ENCODE results near the gene IRX3. TPM values are rescaled to one million over a fixed set of nuclear protein-coding genes. Genes with fewer than 3 reads are reported as not detected.

IRX3 gene
- total and polyA plus RNA-seq, 2 experiments from 2014 or later, result 0.90 to 1.6 TPM

DNA sequence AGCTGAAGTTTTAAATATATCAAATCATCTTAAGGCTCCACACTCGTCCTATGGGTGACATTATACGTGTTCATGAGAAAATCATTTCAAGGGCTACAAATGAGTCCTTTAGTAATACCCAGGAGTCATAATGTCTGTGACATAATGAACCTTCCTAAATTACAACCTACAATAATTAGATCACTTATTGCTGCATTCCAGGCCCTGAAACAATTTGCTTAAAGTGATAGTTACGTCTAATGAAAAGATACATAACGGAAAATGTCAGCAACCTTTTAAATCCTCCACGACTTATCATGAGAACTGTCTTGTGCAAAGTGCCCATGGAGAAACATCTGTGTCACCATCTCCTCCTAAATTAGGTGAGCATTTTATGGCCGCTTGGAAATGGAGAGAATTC, 43.4 kb downstream of the IRX3 start:
- H3K36me3 Mint-ChIP-seq (ENCODE audit: low read depth), result peaks cover 3% of the 10 kb centered on the region; the same call in 1 of the 3 replicates
- Histone ChIP-seq H2AFZ (no peak overlapping the region), H3K79me2 (replicated peaks; ENCODE audit: insufficient read depth) (no peaks in the 10 kb centered on the region), H3K9me2 (ENCODE audit: insufficient read depth) (no peaks in the 10 kb centered on the region; the same call in 1 of the 2 replicates), H3K4me3 (no peak overlapping the region), H3K27me3 (ENCODE audit: insufficient read depth) (no peaks in the 10 kb centered on the region), H3F3A (replicated peaks; ENCODE audit: low read depth) (no peaks in the 10 kb centered on the region), H4K20me1 (replicated peaks; ENCODE audit: insufficient read depth) (no peaks in the 10 kb centered on the region), H3K27ac (ENCODE audit: low read depth) (no peak overlapping the region), H3K4me2 (no peak overlapping the region), H3K4me1 (ENCODE audit: insufficient read depth) (no peaks in the 10 kb centered on the region), H3K36me3 (ENCODE audit: insufficient read depth) (no peaks in the 10 kb centered on the region)
- H3K4me1 Mint-ChIP-seq, result peaks cover 9% of the 10 kb centered on the region; the same call in 2 of the 3 replicates
- no peak overlapping the region for H3K4me3 Mint-ChIP-seq
- no peak for ATAC-seq
- H3K27me3 Mint-ChIP-seq (ENCODE audit: insufficient read depth, low read depth, poor library complexity), result peaks cover 2% of the 10 kb centered on the region
- H3K9me3 Mint-ChIP-seq, result peaks cover 7% of the 10 kb centered on the region; the same call in 1 of the 3 replicates
- H3K27ac Mint-ChIP-seq, result no peak overlapping the region
- TF ChIP-seq, protein P1, sequence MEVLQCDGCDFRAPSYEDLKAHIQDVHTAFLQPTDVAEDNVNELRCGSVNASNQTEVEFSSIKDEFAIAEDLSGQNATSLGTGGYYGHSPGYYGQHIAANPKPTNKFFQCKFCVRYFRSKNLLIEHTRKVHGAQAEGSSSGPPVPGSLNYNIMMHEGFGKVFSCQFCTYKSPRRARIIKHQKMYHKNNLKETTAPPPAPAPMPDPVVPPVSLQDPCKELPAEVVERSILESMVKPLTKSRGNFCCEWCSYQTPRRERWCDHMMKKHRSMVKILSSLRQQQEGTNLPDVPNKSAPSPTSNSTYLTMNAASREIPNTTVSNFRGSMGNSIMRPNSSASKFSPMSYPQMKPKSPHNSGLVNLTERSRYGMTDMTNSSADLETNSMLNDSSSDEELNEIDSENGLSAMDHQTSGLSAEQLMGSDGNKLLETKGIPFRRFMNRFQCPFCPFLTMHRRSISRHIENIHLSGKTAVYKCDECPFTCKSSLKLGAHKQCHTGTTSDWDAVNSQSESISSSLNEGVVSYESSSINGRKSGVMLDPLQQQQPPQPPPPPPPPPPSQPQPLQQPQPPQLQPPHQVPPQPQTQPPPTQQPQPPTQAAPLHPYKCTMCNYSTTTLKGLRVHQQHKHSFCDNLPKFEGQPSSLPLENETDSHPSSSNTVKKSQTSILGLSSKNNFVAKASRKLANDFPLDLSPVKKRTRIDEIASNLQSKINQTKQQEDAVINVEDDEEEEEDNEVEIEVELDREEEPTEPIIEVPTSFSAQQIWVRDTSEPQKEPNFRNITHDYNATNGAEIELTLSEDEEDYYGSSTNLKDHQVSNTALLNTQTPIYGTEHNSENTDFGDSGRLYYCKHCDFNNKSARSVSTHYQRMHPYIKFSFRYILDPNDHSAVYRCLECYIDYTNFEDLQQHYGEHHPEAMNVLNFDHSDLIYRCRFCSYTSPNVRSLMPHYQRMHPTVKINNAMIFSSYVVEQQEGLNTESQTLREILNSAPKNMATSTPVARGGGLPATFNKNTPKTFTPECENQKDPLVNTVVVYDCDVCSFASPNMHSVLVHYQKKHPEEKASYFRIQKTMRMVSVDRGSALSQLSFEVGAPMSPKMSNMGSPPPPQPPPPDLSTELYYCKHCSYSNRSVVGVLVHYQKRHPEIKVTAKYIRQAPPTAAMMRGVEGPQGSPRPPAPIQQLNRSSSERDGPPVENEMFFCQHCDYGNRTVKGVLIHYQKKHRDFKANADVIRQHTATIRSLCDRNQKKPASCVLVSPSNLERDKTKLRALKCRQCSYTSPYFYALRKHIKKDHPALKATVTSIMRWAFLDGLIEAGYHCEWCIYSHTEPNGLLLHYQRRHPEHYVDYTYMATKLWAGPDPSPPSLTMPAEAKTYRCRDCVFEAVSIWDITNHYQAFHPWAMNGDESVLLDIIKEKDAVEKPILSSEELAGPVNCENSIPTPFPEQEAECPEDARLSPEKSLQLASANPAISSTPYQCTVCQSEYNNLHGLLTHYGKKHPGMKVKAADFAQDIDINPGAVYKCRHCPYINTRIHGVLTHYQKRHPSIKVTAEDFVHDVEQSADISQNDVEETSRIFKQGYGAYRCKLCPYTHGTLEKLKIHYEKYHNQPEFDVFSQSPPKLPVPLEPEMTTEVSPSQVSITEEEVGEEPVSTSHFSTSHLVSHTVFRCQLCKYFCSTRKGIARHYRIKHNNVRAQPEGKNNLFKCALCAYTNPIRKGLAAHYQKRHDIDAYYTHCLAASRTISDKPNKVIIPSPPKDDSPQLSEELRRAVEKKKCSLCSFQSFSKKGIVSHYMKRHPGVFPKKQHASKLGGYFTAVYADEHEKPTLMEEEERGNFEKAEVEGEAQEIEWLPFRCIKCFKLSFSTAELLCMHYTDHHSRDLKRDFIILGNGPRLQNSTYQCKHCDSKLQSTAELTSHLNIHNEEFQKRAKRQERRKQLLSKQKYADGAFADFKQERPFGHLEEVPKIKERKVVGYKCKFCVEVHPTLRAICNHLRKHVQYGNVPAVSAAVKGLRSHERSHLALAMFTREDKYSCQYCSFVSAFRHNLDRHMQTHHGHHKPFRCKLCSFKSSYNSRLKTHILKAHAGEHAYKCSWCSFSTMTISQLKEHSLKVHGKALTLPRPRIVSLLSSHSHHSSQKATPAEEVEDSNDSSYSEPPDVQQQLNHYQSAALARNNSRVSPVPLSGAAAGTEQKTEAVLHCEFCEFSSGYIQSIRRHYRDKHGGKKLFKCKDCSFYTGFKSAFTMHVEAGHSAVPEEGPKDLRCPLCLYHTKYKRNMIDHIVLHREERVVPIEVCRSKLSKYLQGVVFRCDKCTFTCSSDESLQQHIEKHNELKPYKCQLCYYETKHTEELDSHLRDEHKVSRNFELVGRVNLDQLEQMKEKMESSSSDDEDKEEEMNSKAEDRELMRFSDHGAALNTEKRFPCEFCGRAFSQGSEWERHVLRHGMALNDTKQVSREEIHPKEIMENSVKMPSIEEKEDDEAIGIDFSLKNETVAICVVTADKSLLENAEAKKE (CRISPR knock-in tag; IDR thresholded peaks at IDR 0.05), result no peak
- TF ChIP-seq, protein P2, sequence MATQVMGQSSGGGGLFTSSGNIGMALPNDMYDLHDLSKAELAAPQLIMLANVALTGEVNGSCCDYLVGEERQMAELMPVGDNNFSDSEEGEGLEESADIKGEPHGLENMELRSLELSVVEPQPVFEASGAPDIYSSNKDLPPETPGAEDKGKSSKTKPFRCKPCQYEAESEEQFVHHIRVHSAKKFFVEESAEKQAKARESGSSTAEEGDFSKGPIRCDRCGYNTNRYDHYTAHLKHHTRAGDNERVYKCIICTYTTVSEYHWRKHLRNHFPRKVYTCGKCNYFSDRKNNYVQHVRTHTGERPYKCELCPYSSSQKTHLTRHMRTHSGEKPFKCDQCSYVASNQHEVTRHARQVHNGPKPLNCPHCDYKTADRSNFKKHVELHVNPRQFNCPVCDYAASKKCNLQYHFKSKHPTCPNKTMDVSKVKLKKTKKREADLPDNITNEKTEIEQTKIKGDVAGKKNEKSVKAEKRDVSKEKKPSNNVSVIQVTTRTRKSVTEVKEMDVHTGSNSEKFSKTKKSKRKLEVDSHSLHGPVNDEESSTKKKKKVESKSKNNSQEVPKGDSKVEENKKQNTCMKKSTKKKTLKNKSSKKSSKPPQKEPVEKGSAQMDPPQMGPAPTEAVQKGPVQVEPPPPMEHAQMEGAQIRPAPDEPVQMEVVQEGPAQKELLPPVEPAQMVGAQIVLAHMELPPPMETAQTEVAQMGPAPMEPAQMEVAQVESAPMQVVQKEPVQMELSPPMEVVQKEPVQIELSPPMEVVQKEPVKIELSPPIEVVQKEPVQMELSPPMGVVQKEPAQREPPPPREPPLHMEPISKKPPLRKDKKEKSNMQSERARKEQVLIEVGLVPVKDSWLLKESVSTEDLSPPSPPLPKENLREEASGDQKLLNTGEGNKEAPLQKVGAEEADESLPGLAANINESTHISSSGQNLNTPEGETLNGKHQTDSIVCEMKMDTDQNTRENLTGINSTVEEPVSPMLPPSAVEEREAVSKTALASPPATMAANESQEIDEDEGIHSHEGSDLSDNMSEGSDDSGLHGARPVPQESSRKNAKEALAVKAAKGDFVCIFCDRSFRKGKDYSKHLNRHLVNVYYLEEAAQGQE (IDR thresholded peaks at IDR 0.05; ENCODE audit: unreplicated experiment), result no peak
- no peak for TF ChIP-seq ZNF331 (CRISPR knock-in tag; IDR thresholded peaks at IDR 0.05; ENCODE audit: low read depth)
- TF ChIP-seq, protein P3, sequence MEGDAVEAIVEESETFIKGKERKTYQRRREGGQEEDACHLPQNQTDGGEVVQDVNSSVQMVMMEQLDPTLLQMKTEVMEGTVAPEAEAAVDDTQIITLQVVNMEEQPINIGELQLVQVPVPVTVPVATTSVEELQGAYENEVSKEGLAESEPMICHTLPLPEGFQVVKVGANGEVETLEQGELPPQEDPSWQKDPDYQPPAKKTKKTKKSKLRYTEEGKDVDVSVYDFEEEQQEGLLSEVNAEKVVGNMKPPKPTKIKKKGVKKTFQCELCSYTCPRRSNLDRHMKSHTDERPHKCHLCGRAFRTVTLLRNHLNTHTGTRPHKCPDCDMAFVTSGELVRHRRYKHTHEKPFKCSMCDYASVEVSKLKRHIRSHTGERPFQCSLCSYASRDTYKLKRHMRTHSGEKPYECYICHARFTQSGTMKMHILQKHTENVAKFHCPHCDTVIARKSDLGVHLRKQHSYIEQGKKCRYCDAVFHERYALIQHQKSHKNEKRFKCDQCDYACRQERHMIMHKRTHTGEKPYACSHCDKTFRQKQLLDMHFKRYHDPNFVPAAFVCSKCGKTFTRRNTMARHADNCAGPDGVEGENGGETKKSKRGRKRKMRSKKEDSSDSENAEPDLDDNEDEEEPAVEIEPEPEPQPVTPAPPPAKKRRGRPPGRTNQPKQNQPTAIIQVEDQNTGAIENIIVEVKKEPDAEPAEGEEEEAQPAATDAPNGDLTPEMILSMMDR (conservative IDR thresholded peaks at IDR 0.05; ENCODE audit: low read depth in 2 of 2), result no peak
- TF ChIP-seq ZNF114 (CRISPR knock-in tag; IDR thresholded peaks at IDR 0.05), result no peak
- TF ChIP-seq NANOG (IDR thresholded peaks at IDR 0.05; ENCODE audit: borderline replicate concordance), result no peak
- no peak for TF ChIP-seq STAT1 (IDR thresholded peaks at IDR 0.05; ENCODE audit: unreplicated experiment)
- no peak for TF ChIP-seq CREB1 (CRISPR knock-in tag; IDR thresholded peaks at IDR 0.05; ENCODE audit: low read depth)
- TF ChIP-seq EZH2 (IDR thresholded peaks at IDR 0.05; ENCODE audit: low read depth, unreplicated experiment), result no peak
- TF ChIP-seq JUNB (IDR thresholded peaks at IDR 0.05; ENCODE audit: unreplicated experiment), result no peak
- no peak for TF ChIP-seq EZH2phosphoT487 (IDR thresholded peaks at IDR 0.05; ENCODE audit: unreplicated experiment)
- TF ChIP-seq, protein P4, sequence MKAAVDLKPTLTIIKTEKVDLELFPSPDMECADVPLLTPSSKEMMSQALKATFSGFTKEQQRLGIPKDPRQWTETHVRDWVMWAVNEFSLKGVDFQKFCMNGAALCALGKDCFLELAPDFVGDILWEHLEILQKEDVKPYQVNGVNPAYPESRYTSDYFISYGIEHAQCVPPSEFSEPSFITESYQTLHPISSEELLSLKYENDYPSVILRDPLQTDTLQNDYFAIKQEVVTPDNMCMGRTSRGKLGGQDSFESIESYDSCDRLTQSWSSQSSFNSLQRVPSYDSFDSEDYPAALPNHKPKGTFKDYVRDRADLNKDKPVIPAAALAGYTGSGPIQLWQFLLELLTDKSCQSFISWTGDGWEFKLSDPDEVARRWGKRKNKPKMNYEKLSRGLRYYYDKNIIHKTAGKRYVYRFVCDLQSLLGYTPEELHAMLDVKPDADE (IDR thresholded peaks at IDR 0.05), result no peak
- no peak for DNase-seq (ENCODE audit: low spot score)

Measured in GM23338 (cell line).